Naive thymus-derived CD4-positive, alpha-beta T cell (primary cell): ENCODE measurements around the gene NLRP12. TPM values are rescaled to one million over a fixed set of nuclear protein-coding genes. Genes with fewer than 3 reads are reported as not detected.
"Not testable (repeated sequence)": the region's sequence is repeated elsewhere in the genome, so short reads cannot be mapped to it uniquely, and the experiment has no call there.

Source experiments
- ATAC-seq: fragments of 150-1000 bp; cut with Tn5 transposase; 2 replicates; pipeline ENCODE4 v1.10.0; 2021; ENCODE audit warnings: mild to moderate bottlenecking, moderate library complexity
- CTCF ChIA-PET: fragments of 350-600 bp; sonication (Branson Sonifier 250); formaldehyde crosslinking; loops from one replicate; lab custom pipeline; 2021; ENCODE audit warnings: antibody characterized with exemption; lab: Charles Lee
- POLR2A ChIA-PET: fragments of 350-600 bp; sonication (Branson Sonifier 250); formaldehyde crosslinking; loops from one replicate; lab custom pipeline; 2021; ENCODE audit warnings: antibody characterized with exemption, inconsistent platforms; lab: Charles Lee
- DNase-seq, 9 donors: peaks; one replicate each; pipeline versions ENCODE4 v3.0.0 to v3.0.0-alpha.2; 2020 to 2022; ENCODE audit warnings: mixed read lengths in 1 of 9
- H3K27ac ChIP-seq: one replicate; pipeline ENCODE4 v1.7.0; 2013; ENCODE audit warnings: mild to moderate bottlenecking, low read depth, low read length, moderate library complexity
- H3K27me3 ChIP-seq, 2 donors: one replicate each; pipeline ENCODE4 v1.7.0; 2013; ENCODE audit warnings: low read length in 2 of 2, mild to moderate bottlenecking in 2 of 2, moderate library complexity in 2 of 2; ENCODE audit not compliant: control insufficient read depth in 2 of 2, insufficient read depth in 2 of 2
- H3K36me3 ChIP-seq, 3 experiments: 1 replicate in 2 of 3; 2 replicates in 1 of 3; pipeline ENCODE4 v1.7.0; 2013; ENCODE audit warnings: low read length in 3 of 3, mild to moderate bottlenecking in 3 of 3, moderate library complexity in 1 of 3; ENCODE audit not compliant: insufficient read depth in 3 of 3, control insufficient read depth in 2 of 3
- H3K4me1 ChIP-seq, 2 donors: one replicate each; pipeline ENCODE4 v1.7.0; 2013; ENCODE audit warnings: low read length in 2 of 2, mild to moderate bottlenecking in 2 of 2, moderate library complexity in 1 of 2; ENCODE audit not compliant: control insufficient read depth in 2 of 2, insufficient read depth in 2 of 2
- H3K4me3 ChIP-seq: 2 replicates; pipeline ENCODE4 v1.7.0; 2013; ENCODE audit warnings: mild to moderate bottlenecking, low read length
- H3K9me3 ChIP-seq, 3 experiments: 1 replicate in 2 of 3; 2 replicates in 1 of 3; pipeline ENCODE4 v1.7.0; 2013; ENCODE audit warnings: low read length in 3 of 3; ENCODE audit not compliant: control insufficient read depth in 2 of 3
- H3K27ac Mint-ChIP-seq, 9 donors: one replicate each; pipeline ENCODE4 v1.8.0; 2020 to 2022; ENCODE audit warnings: mixed read lengths in 9 of 9, mild to moderate bottlenecking in 8 of 9, moderate library complexity in 5 of 9, inconsistent platforms in 2 of 9
- H3K27me3 Mint-ChIP-seq, 5 donors: one replicate each; pipeline ENCODE4 v1.8.0; 2021 to 2022; ENCODE audit warnings: mixed read lengths in 5 of 5, mild to moderate bottlenecking in 1 of 5
- H3K36me3 Mint-ChIP-seq, 5 donors: one replicate each; pipeline ENCODE4 v1.8.0; 2020 to 2022; ENCODE audit warnings: mixed read lengths in 5 of 5, mild to moderate bottlenecking in 3 of 5, inconsistent platforms in 1 of 5
- H3K4me1 Mint-ChIP-seq, 7 donors: one replicate each; pipeline ENCODE4 v1.8.0; 2020 to 2022; ENCODE audit warnings: mixed read lengths in 7 of 7, mild to moderate bottlenecking in 3 of 7, inconsistent platforms in 1 of 7
- H3K4me3 Mint-ChIP-seq, 10 donors: one replicate each; pipeline ENCODE4 v1.8.0; 2020 to 2022; ENCODE audit warnings: mild to moderate bottlenecking in 10 of 10, mixed read lengths in 10 of 10, moderate library complexity in 6 of 10, inconsistent platforms in 2 of 10
- H3K9me3 Mint-ChIP-seq, 11 donors: one replicate each; pipeline ENCODE4 v1.8.0; 2020 to 2022; ENCODE audit warnings: mixed read lengths in 11 of 11, mild to moderate bottlenecking in 4 of 11, inconsistent platforms in 1 of 11, moderate library complexity in 1 of 11
- intact Hi-C, 2 donors: fragments of 100-400 bp; cut with micrococcal nuclease; formaldehyde crosslinking; loops; one replicate each; pipeline ENCODE4 v1.15.1; 2023
- polyA plus RNA-seq, 2 donors: library from polyadenylated mRNA; unstranded; fragments of 300-500 nt; fragmentation: Illumina TruSeq; gene quantifications; one replicate each; pipeline ENCODE4 v1.2.3, GENCODE V29; 2021
- total RNA-seq, 6 experiments: library from RNA in 5 of 6; stranded (reverse) in 5 of 6; gene quantifications; 1 replicate in 5 of 6; 2 replicates in 1 of 6; pipeline ENCODE4 v1.2.3 and lab custom pipeline; 2021 to 2026

NLRP12 gene, protein sequence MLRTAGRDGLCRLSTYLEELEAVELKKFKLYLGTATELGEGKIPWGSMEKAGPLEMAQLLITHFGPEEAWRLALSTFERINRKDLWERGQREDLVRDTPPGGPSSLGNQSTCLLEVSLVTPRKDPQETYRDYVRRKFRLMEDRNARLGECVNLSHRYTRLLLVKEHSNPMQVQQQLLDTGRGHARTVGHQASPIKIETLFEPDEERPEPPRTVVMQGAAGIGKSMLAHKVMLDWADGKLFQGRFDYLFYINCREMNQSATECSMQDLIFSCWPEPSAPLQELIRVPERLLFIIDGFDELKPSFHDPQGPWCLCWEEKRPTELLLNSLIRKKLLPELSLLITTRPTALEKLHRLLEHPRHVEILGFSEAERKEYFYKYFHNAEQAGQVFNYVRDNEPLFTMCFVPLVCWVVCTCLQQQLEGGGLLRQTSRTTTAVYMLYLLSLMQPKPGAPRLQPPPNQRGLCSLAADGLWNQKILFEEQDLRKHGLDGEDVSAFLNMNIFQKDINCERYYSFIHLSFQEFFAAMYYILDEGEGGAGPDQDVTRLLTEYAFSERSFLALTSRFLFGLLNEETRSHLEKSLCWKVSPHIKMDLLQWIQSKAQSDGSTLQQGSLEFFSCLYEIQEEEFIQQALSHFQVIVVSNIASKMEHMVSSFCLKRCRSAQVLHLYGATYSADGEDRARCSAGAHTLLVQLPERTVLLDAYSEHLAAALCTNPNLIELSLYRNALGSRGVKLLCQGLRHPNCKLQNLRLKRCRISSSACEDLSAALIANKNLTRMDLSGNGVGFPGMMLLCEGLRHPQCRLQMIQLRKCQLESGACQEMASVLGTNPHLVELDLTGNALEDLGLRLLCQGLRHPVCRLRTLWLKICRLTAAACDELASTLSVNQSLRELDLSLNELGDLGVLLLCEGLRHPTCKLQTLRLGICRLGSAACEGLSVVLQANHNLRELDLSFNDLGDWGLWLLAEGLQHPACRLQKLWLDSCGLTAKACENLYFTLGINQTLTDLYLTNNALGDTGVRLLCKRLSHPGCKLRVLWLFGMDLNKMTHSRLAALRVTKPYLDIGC
- total RNA-seq (10 to 100 TPM in 1 of 5 experiments, 1 to 10 TPM in 1, under 1 TPM in 1, not detected in 2; 0.14 to 16.1 (median 1.8) TPM), polyA plus RNA-seq (not detected), total RNA-seq (lab: John Stamatoyannopoulos, UW) (not detected)

- H3K27me3 ChIP-seq: no peaks in the 10 kb centered on the region
- ATAC-seq (peak; percentile 92), DNase-seq (no peak)
- Mint-ChIP-seq H3K4me1 (peaks cover 0 to 13% (median 4%) of the 10 kb centered on the region in 7 donors), H3K9me3 (peaks cover 0 to 2% (median 0%) of the 10 kb centered on the region in 11 donors), H3K27me3 (peaks cover 13 to 35% (median 31%) of the 10 kb centered on the region in 5 donors), H3K27ac (no peak within 1 kb of the TSS), H3K4me3 (peak within 1 kb of the TSS in 1 of 10 donors; percentile 48), H3K36me3 (no peaks in the 10 kb centered on the region)
- no peak within 1 kb of the TSS for H3K27ac ChIP-seq
- no peaks in the 10 kb centered on the region for H3K9me3 ChIP-seq
- ChIA-PET POLR2A (no interaction called here), CTCF (interaction anchor here (0.7 kb wide), 1 partner anchor 124 kb away, joined by 4 read pairs; no protein-coding TSS in a partner anchor)
- H3K4me3 ChIP-seq: no peak within 1 kb of the TSS
- no peaks in the 10 kb centered on the region for H3K36me3 ChIP-seq
- intact Hi-C loops: no loop called here
- no peaks in the 10 kb centered on the region for H3K4me1 ChIP-seq
These were observed at the start of gene NLRP12 for GRCh38 chr19:53824134-53824611. TSS of gene NLRP12 (minus strand) at chr19:53824314. CDS start at chr19:53824174, 140 bp downstream.

DNA sequence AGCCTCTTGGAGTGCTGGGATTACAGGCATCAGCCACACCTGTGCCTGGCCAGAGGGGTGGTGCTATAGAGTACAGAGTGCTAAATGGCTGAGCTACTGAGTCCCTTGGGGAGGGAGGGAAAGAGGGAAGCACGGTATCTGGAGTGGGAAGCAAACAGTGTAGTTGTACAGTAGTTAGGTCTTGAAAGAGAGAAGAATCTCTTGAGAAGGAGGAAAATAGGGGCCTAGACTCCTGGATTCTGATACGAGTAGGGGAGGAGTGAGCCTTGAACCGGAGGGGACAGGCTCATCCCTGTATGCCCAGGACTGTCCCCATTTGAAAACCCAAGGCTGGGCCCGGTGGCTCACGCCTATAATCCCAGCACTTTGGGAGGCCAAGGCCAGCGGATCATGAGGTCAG lies 48.6 kb upstream of the NLRP12 start:
- no peak overlapping the region for H3K4me3 ChIP-seq
- CTCF ChIA-PET: interaction anchor here (0.6 to 1.2 kb wide), 2 partner anchors 9 to 359 kb away, joined by 3 to 8 read pairs; partner anchors contain the start of gene PRKCG
- H3K9me3 ChIP-seq: no peaks in the 10 kb centered on the region
- Mint-ChIP-seq H3K27me3 (no peaks in the 10 kb centered on the region), H3K27ac (peak overlapping the region in 8 of 9 donors; percentile 89 to 98 (median 93)), H3K4me3 (peak overlapping the region in 9 of 10 donors; percentile 33 to 76 (median 50)), H3K36me3 (peaks cover 14 to 51% (median 27%) of the 10 kb centered on the region in 5 donors), H3K4me1 (peaks cover 50 to 75% (median 65%) of the 10 kb centered on the region in 7 donors), H3K9me3 (peaks cover 0 to 10% (median 3%) of the 10 kb centered on the region in 11 donors)
- DNase-seq (no peak), ATAC-seq (no peak)
- H3K27ac ChIP-seq: peak overlapping the region; percentile 9
- H3K27me3 ChIP-seq: no peaks in the 10 kb centered on the region
- intact Hi-C loops: no loop called here
- peaks cover 0 to 22% (median 6%) of the 10 kb centered on the region in 3 experiments for H3K36me3 ChIP-seq
- POLR2A ChIA-PET: interaction anchor here (0.7 to 1.1 kb wide), 2 partner anchors 233 to 1772 kb away, joined by 3 read pairs; no protein-coding TSS in a partner anchor
- peaks cover 17 to 59% of the 10 kb centered on the region in 2 donors for H3K4me1 ChIP-seq

- peaks cover 38 to 72% (median 63%) of the 10 kb centered on the region in 7 donors for H3K4me1 Mint-ChIP-seq
- DNase-seq (no peak), ATAC-seq (no peak)
- peaks cover 0 to 22% (median 6%) of the 10 kb centered on the region in 3 experiments for H3K36me3 ChIP-seq
- intact Hi-C loops: no loop called here
- H3K27me3 ChIP-seq: no peaks in the 10 kb centered on the region
- peak overlapping the region in 8 of 9 donors; percentile 63 to 95 (median 91) for H3K27ac Mint-ChIP-seq
- ChIA-PET POLR2A (interaction anchor here (0.5 to 1.5 kb wide), 3 partner anchors 8 to 12 kb away, joined by 3 read pairs; partner anchors contain the start of gene PRKCG), CTCF (interaction anchor here (1.3 kb wide), 1 partner anchor 10 kb away, joined by 3 read pairs; the partner anchor contains the start of gene PRKCG)
- peak overlapping the region; percentile 67 to 92 (median 82) for H3K4me3 Mint-ChIP-seq
- H3K9me3 ChIP-seq: no peaks in the 10 kb centered on the region
- peaks cover 14 to 42% (median 27%) of the 10 kb centered on the region in 5 donors for H3K36me3 Mint-ChIP-seq
- no peaks in the 10 kb centered on the region for H3K27me3 Mint-ChIP-seq
- no peak overlapping the region for H3K4me3 ChIP-seq
- peaks cover 25 to 54% of the 10 kb centered on the region in 2 donors for H3K4me1 ChIP-seq
- peak overlapping the region; percentile 99 for H3K27ac ChIP-seq
- H3K9me3 Mint-ChIP-seq: peaks cover 0 to 11% (median 3%) of the 10 kb centered on the region in 11 donors
These were observed 47.3 kb upstream of the NLRP12 start for GRCh38 chr19:53871454-53871853.

DNA sequence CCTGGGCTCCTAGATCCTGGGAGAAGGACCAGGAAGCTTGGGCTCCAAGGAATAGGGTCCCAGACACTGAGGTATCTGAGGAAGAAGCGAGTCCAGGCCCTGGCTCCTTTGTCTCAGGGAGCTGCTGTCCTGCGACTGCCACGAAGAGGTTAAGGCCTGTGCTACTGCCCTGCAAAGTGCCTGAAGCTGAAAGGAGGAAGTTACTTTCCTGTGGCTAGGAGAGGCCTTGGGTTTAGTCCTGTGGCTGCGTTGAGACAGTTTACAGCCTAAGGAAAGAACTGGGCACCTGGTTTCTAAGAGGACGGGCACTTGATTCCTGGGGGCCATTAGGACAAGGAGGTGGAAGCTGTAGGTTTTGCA lies 46.4 kb upstream of the NLRP12 start:
- Histone ChIP-seq H3K27me3 (no peaks in the 10 kb centered on the region), H3K9me3 (no peaks in the 10 kb centered on the region), H3K36me3 (peaks cover 0 to 22% (median 6%) of the 10 kb centered on the region in 3 experiments), H3K4me1 (peaks cover 28 to 51% of the 10 kb centered on the region in 2 donors), H3K4me3 (peak overlapping the region; percentile 30), H3K27ac (peak overlapping the region; percentile 99)
- H3K27ac Mint-ChIP-seq: peak overlapping the region in 8 of 9 donors; percentile 63 to 95 (median 91)
- peaks cover 36 to 69% (median 64%) of the 10 kb centered on the region in 7 donors for H3K4me1 Mint-ChIP-seq
- CTCF ChIA-PET: interaction anchor here (1.1 to 1.3 kb wide), 2 partner anchors 11 to 13 kb away, joined by 3 read pairs; partner anchors contain the start of gene PRKCG
- intact Hi-C loops: no loop called here
- H3K36me3 Mint-ChIP-seq: peaks cover 14 to 38% (median 24%) of the 10 kb centered on the region in 5 donors
- peak in 1 of 9 donors; percentile 27 for DNase-seq
- H3K9me3 Mint-ChIP-seq: peaks cover 0 to 11% (median 3%) of the 10 kb centered on the region in 11 donors
- ATAC-seq: no peak
- POLR2A ChIA-PET: interaction anchor here (1.5 kb wide), 1 partner anchor 12 kb away, joined by 3 read pairs; the partner anchor contains the start of gene PRKCG
- peak overlapping the region; percentile 67 to 92 (median 82) for H3K4me3 Mint-ChIP-seq
- H3K27me3 Mint-ChIP-seq: no peaks in the 10 kb centered on the region

DNA sequence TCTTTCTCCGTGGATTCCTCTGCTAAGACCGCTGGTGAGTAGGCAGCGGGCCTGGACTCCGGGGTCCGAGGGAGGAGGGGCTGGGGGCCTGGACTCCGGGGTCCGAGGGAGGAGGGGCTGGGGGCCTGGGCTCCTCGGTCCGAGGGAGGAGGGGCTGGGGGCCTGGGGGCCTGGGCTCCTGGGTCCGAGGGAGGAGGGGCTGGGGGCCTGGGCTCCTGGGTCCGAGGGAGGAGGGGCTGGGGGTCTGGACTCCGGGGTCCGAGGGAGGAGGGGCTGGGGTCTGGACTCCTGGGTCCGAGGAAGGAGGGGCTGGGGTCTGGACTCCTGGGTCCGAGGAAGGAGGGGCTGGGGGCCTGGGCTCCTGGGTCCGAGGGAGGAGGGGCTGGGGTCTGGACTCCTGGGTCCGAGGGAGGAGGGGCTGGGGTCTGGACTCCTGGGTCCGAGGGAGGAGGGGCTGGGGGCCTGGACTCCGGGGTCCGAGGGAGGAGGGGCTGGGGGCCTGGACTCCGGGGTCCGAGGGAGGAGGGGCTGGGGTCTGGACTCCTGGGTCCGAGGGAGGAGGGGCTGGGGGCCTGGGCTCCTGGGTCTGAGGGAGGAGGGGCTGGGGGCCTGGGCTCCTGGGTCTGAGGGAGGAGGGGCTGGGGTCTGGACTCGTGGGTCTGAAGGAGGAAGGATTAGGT lies 45.8 kb upstream of the NLRP12 start:
- Mint-ChIP-seq H3K4me3 (peak overlapping the region; percentile 92 to 100 (median 97)), H3K27ac (peak overlapping the region; percentile 92 to 100 (median 97)), H3K36me3 (peaks cover 14 to 38% (median 23%) of the 10 kb centered on the region in 5 donors), H3K9me3 (peaks cover 0 to 11% (median 3%) of the 10 kb centered on the region in 11 donors), H3K4me1 (peaks cover 31 to 70% (median 59%) of the 10 kb centered on the region in 7 donors)
- H3K27me3 Mint-ChIP-seq, H3K9me3 ChIP-seq, ATAC-seq, H3K27me3 ChIP-seq: not testable (repeated sequence)
- intact Hi-C loops: loop anchor here (1.0 to 10.0 kb wide), 10 partner anchors 7 to 1787 kb away; partner anchors contain the start of genes PRPF31 (in 2 of the 2), TFPT (in 2 of the 2), PRKCG (in 1 of the 2) and RPL28 (in 1 of the 2)
- H3K27ac ChIP-seq: peak overlapping the region; percentile 99
- CTCF ChIA-PET: interaction anchor here (1.1 kb wide), 1 partner anchor 13 kb away, joined by 3 read pairs; no protein-coding TSS in a partner anchor
- H3K4me3 ChIP-seq: peak overlapping the region; percentile 90
- DNase-seq: peak in 1 of 9 donors; percentile 27
- POLR2A ChIA-PET: interaction anchor here (1.5 kb wide), 1 partner anchor 12 kb away, joined by 3 read pairs; the partner anchor contains the start of gene PRKCG
- peaks cover 25 to 47% of the 10 kb centered on the region in 2 donors for H3K4me1 ChIP-seq
- peaks cover 0 to 22% (median 6%) of the 10 kb centered on the region in 3 experiments for H3K36me3 ChIP-seq
